ENCODE measurements around the gene AQP1.

AQP1 gene

GRCh38 chr7:30911561-30911969, at the start of gene AQP1:
Gene AQP1 (plus strand): TSS chr7:30911853. CDS start chr7:30911910, 57 bp downstream.
- DNase-seq (ENCODE audit: low spot score): no peak

GRCh38 chr7:30862995-30863705, 48.5 kb upstream of the AQP1 start:
- DNase-seq (ENCODE audit: low spot score): no peak

- DNase-seq (ENCODE audit: low spot score): no peak
Measured at GRCh38 chr7:30863706-30864035, 48.0 kb upstream of the AQP1 start.

- no peak for DNase-seq (ENCODE audit: low spot score)
Measured at GRCh38 chr7:30864101-30864500, 47.6 kb upstream of the AQP1 start.

- DNase-seq (ENCODE audit: low spot score): no peak
Measured at GRCh38 chr7:30865076-30865475, 46.6 kb upstream of the AQP1 start.

GRCh38 chr7:30865821-30866220, 45.8 kb upstream of the AQP1 start:
- no peak for DNase-seq (ENCODE audit: low spot score)

GRCh38 chr7:30866939-30867338, 44.7 kb upstream of the AQP1 start:
- DNase-seq (ENCODE audit: low spot score): no peak

GRCh38 chr7:30867483-30867882, 44.2 kb upstream of the AQP1 start:
- no peak for DNase-seq (ENCODE audit: low spot score)

- no peak for DNase-seq (ENCODE audit: low spot score)
Measured at GRCh38 chr7:30869794-30870611, 41.6 kb upstream of the AQP1 start.

- no peak for DNase-seq (ENCODE audit: low spot score)
Measured at GRCh38 chr7:30870821-30871518, 40.7 kb upstream of the AQP1 start.

- no peak for DNase-seq (ENCODE audit: low spot score)
Measured at GRCh38 chr7:30871655-30872054, 40.0 kb upstream of the AQP1 start.

- DNase-seq (ENCODE audit: low spot score): peak; percentile 14
Measured at GRCh38 chr7:30873207-30873606, 38.4 kb upstream of the AQP1 start.

GRCh38 chr7:30873656-30874055, 38.0 kb upstream of the AQP1 start:
- DNase-seq (ENCODE audit: low spot score): no peak

- no peak for DNase-seq (ENCODE audit: low spot score)
Measured at GRCh38 chr7:30874656-30875302, 36.9 kb upstream of the AQP1 start.

GRCh38 chr7:30877015-30877769, 34.5 kb upstream of the AQP1 start:
- DNase-seq (ENCODE audit: low spot score): no peak

- no peak for DNase-seq (ENCODE audit: low spot score)
Measured at GRCh38 chr7:30877993-30878392, 33.7 kb upstream of the AQP1 start.

GRCh38 chr7:30879139-30880124, 32.2 kb upstream of the AQP1 start:
- no peak for DNase-seq (ENCODE audit: low spot score)

GRCh38 chr7:30880125-30880720, 31.4 kb upstream of the AQP1 start:
- no peak for DNase-seq (ENCODE audit: low spot score)

- no peak for DNase-seq (ENCODE audit: low spot score)
Measured at GRCh38 chr7:30880941-30881340, 30.7 kb upstream of the AQP1 start.

- no peak for DNase-seq (ENCODE audit: low spot score)
Measured at GRCh38 chr7:30881448-30881847, 30.2 kb upstream of the AQP1 start.
